Caki2 (cell line): ENCODE measurements around the gene RLF. TPM values are rescaled to one million over a fixed set of nuclear protein-coding genes. Genes with fewer than 3 reads are reported as not detected.

Experiments
- DNase-seq: peaks from one replicate; pipeline ENCODE4 v3.0.0-alpha.2; 2015; ENCODE audit warnings: low read depth
- in situ Hi-C: cut with HindIII; loops from 2 replicates; pipeline ENCODE4 v1.10.0; 2016; ENCODE audit warnings: low sequenced_read_pairs, low pct_unique_long_range_greater_than_20kb, mixed read lengths
- total RNA-seq: library from RNA; depleted of rRNA; stranded (reverse); fragments of >200 nt; shearing (Covaris generic); gene quantifications from 2 replicates; pipeline ENCODE4 v1.2.3, GENCODE V29; 2014; ENCODE audit warnings: low replicate concordance; rRNA removed

Gene RLF
- 4.3 and 5.2 TPM in 2 replicates for total RNA-seq

- in situ Hi-C loops: no loop called here
- peak; percentile 89 for DNase-seq
Measured at GRCh38 chr1:40161125-40161887, at the start of gene RLF. Gene RLF, plus strand, starts transcription at chr1:40161387. Its CDS starts 13 bp downstream, at chr1:40161400.

GRCh38 chr1:40114400-40114799 lies 46.8 kb upstream of the RLF start:
- in situ Hi-C loops: no loop called here
- DNase-seq: no peak

GRCh38 chr1:40120128-40120527 lies 41.1 kb upstream of the RLF start:
- in situ Hi-C loops: no loop called here
- DNase-seq: no peak

GRCh38 chr1:40122855-40123254 lies 38.3 kb upstream of the RLF start:
- in situ Hi-C loops: no loop called here
- no peak for DNase-seq

- no peak for DNase-seq
- in situ Hi-C loops: no loop called here
Measured at GRCh38 chr1:40130892-40131291, 30.3 kb upstream of the RLF start.

GRCh38 chr1:40132383-40133311 lies 28.5 kb upstream of the RLF start:
- DNase-seq: no peak
- in situ Hi-C loops: no loop called here

- no peak for DNase-seq
- in situ Hi-C loops: no loop called here
Measured at GRCh38 chr1:40133312-40133665, 27.9 kb upstream of the RLF start.

- no peak for DNase-seq
- in situ Hi-C loops: no loop called here
Measured at GRCh38 chr1:40133839-40134238, 27.3 kb upstream of the RLF start.

GRCh38 chr1:40140211-40140973 lies 20.8 kb upstream of the RLF start:
- no peak for DNase-seq
- in situ Hi-C loops: no loop called here

- DNase-seq: no peak
- in situ Hi-C loops: no loop called here
Measured at GRCh38 chr1:40141878-40142535, 19.2 kb upstream of the RLF start.

- peak; percentile 48 for DNase-seq
- in situ Hi-C loops: no loop called here
Measured at GRCh38 chr1:40143891-40144575, 17.2 kb upstream of the RLF start.

- no peak for DNase-seq
- in situ Hi-C loops: loop anchor here (10.0 kb wide), 1 partner anchor 343 kb away; no protein-coding TSS in a partner anchor
Measured at GRCh38 chr1:40151457-40152079, 9.6 kb upstream of the RLF start.

GRCh38 chr1:40153073-40153770 lies 8.0 kb upstream of the RLF start:
- in situ Hi-C loops: loop anchor here (10.0 kb wide), 1 partner anchor 342 kb away; no protein-coding TSS in a partner anchor
- peak; percentile 32 for DNase-seq

GRCh38 chr1:40155135-40155534 lies 6.1 kb upstream of the RLF start:
- no peak for DNase-seq
- in situ Hi-C loops: loop anchor here (10.0 kb wide), 1 partner anchor 340 kb away; no protein-coding TSS in a partner anchor

- in situ Hi-C loops: loop anchor here (10.0 kb wide), 1 partner anchor 339 kb away; no protein-coding TSS in a partner anchor
Measured at GRCh38 chr1:40155910-40156309, 5.3 kb upstream of the RLF start.

GRCh38 chr1:40160806-40161124 lies 422 bp upstream of the RLF start:
- DNase-seq: no peak
- in situ Hi-C loops: no loop called here

More at GRCh38 chr1:40155910-40156309, 5.3 kb upstream of the RLF start:
- no peak for DNase-seq
